Duodenal mucosa (tissue), 2 donors: ENCODE results near the gene ULBP2.
"Not testable (repeated sequence)": the region's sequence is repeated elsewhere in the genome, so short reads cannot be mapped to it uniquely, and the experiment has no call there.

Source experiments
- H3K27ac ChIP-seq: one replicate; pipeline ENCODE4 v1.7.0; 2013; ENCODE audit warnings: low read depth, low read length
- H3K27me3 ChIP-seq, 2 donors: one replicate each; pipeline ENCODE4 v1.7.0; 2013; ENCODE audit warnings: low read length in 2 of 2, control low read depth in 1 of 2; ENCODE audit not compliant: insufficient read depth in 2 of 2, control insufficient read depth in 1 of 2
- H3K36me3 ChIP-seq, 2 donors: one replicate each; pipeline ENCODE4 v1.7.0; 2013; ENCODE audit warnings: low read length in 2 of 2, control low read depth in 1 of 2; ENCODE audit not compliant: insufficient read depth in 2 of 2, control insufficient read depth in 1 of 2
- H3K4me1 ChIP-seq, 2 donors: one replicate each; pipeline ENCODE4 v1.7.0; 2013; ENCODE audit warnings: low read length in 2 of 2, control low read depth in 1 of 2; ENCODE audit not compliant: insufficient read depth in 2 of 2, control insufficient read depth in 1 of 2
- H3K4me3 ChIP-seq, 2 donors: one replicate each; pipeline ENCODE4 v1.7.0; 2013; ENCODE audit warnings: low read length in 2 of 2, low read depth in 1 of 2
- H3K9ac ChIP-seq, 2 donors: one replicate each; pipeline ENCODE4 v1.7.0; 2013; ENCODE audit warnings: low read length in 2 of 2, low read depth in 1 of 2
- H3K9me3 ChIP-seq, 2 donors: one replicate each; pipeline ENCODE4 v1.7.0; 2013; ENCODE audit warnings: low read length in 2 of 2, control low read depth in 1 of 2; ENCODE audit not compliant: control insufficient read depth in 1 of 2

The ULBP2 gene

GRCh38 chr6:149966319-149966718 is 24.5 kb downstream of the ULBP2 start:
- not testable (repeated sequence) for H3K27ac ChIP-seq, H3K36me3 ChIP-seq, H3K9me3 ChIP-seq, H3K9ac ChIP-seq, H3K4me3 ChIP-seq
- H3K4me1 ChIP-seq: peaks cover 7 to 23% of the 10 kb centered on the region in 2 donors
- peaks cover 58 to 63% of the 10 kb centered on the region in 2 donors for H3K27me3 ChIP-seq

- Histone ChIP-seq H3K27me3 (peaks cover 51 to 53% of the 10 kb centered on the region in 2 donors), H3K36me3 (no peaks in the 10 kb centered on the region)
These were observed 25.8 kb downstream of the ULBP2 start for GRCh38 chr6:149967591-149967990.

GRCh38 chr6:149967999-149968398 is 26.2 kb downstream of the ULBP2 start:
- not testable (repeated sequence) for H3K4me3 ChIP-seq, H3K9me3 ChIP-seq, H3K27ac ChIP-seq, H3K9ac ChIP-seq, H3K36me3 ChIP-seq
- peaks cover 47 to 53% of the 10 kb centered on the region in 2 donors for H3K27me3 ChIP-seq
- H3K4me1 ChIP-seq: peaks cover 7 to 22% of the 10 kb centered on the region in 2 donors

More at GRCh38 chr6:149967591-149967990, 25.8 kb downstream of the ULBP2 start:
- Histone ChIP-seq H3K4me1 (peaks cover 7 to 23% of the 10 kb centered on the region in 2 donors), H3K9me3 (no peaks in the 10 kb centered on the region), H3K4me3 (no peak overlapping the region), H3K27ac (no peak overlapping the region), H3K9ac (no peak overlapping the region)

GRCh38 chr6:149968909-149969308 is 27.1 kb downstream of the ULBP2 start:
- Histone ChIP-seq H3K4me1 (peaks cover 7 to 15% of the 10 kb centered on the region in 2 donors), H3K27me3 (peaks cover 45 to 52% of the 10 kb centered on the region in 2 donors)
- not testable (repeated sequence) for H3K36me3 ChIP-seq, H3K9ac ChIP-seq, H3K27ac ChIP-seq, H3K4me3 ChIP-seq, H3K9me3 ChIP-seq

- Histone ChIP-seq H3K9me3 (no peaks in the 10 kb centered on the region), H3K4me3 (no peak overlapping the region), H3K27ac (no peak overlapping the region), H3K9ac (no peak overlapping the region), H3K4me1 (peaks cover 1 to 7% of the 10 kb centered on the region in 2 donors), H3K27me3 (peaks cover 45 to 52% of the 10 kb centered on the region in 2 donors), H3K36me3 (no peaks in the 10 kb centered on the region)
These were observed 27.8 kb downstream of the ULBP2 start for GRCh38 chr6:149969635-149970034.

GRCh38 chr6:149974394-149974793 is 32.6 kb downstream of the ULBP2 start:
- H3K36me3 ChIP-seq, H3K4me3 ChIP-seq, H3K9ac ChIP-seq, H3K4me1 ChIP-seq, H3K27ac ChIP-seq, H3K9me3 ChIP-seq: not testable (repeated sequence)
- H3K27me3 ChIP-seq: peaks cover 27 to 72% of the 10 kb centered on the region in 2 donors

- no peak overlapping the region for H3K9ac ChIP-seq
- peaks cover 24 to 69% of the 10 kb centered on the region in 2 donors for H3K27me3 ChIP-seq
- no peaks in the 10 kb centered on the region for H3K4me1 ChIP-seq
- H3K9me3 ChIP-seq: no peaks in the 10 kb centered on the region
- no peaks in the 10 kb centered on the region for H3K36me3 ChIP-seq
- no peak overlapping the region for H3K27ac ChIP-seq
- H3K4me3 ChIP-seq: no peak overlapping the region
These were observed 33.0 kb downstream of the ULBP2 start for GRCh38 chr6:149974825-149975224.

- H3K36me3 ChIP-seq: no peaks in the 10 kb centered on the region
These were observed 33.6 kb downstream of the ULBP2 start for GRCh38 chr6:149975400-149975799.

GRCh38 chr6:149977221-149977620 is 35.4 kb downstream of the ULBP2 start:
- Histone ChIP-seq H3K9ac (no peak overlapping the region), H3K27me3 (peaks cover 15 to 72% of the 10 kb centered on the region in 2 donors), H3K36me3 (no peaks in the 10 kb centered on the region), H3K4me1 (no peaks in the 10 kb centered on the region), H3K9me3 (no peaks in the 10 kb centered on the region), H3K4me3 (no peak overlapping the region), H3K27ac (no peak overlapping the region)

More at GRCh38 chr6:149975400-149975799, 33.6 kb downstream of the ULBP2 start:
- Histone ChIP-seq H3K4me1 (no peaks in the 10 kb centered on the region), H3K4me3 (no peak overlapping the region), H3K27me3 (peaks cover 19 to 64% of the 10 kb centered on the region in 2 donors), H3K27ac (no peak overlapping the region), H3K9ac (no peak overlapping the region), H3K9me3 (no peaks in the 10 kb centered on the region)

GRCh38 chr6:149978610-149979009 is 36.8 kb downstream of the ULBP2 start:
- no peak overlapping the region for H3K4me3 ChIP-seq
- H3K27ac ChIP-seq: no peak overlapping the region
- H3K27me3 ChIP-seq: peaks cover 19 to 74% of the 10 kb centered on the region in 2 donors
- no peaks in the 10 kb centered on the region for H3K36me3 ChIP-seq
- no peaks in the 10 kb centered on the region for H3K4me1 ChIP-seq
- H3K9ac ChIP-seq: no peak overlapping the region
- H3K9me3 ChIP-seq: no peaks in the 10 kb centered on the region

GRCh38 chr6:149979293-149979692 is 37.5 kb downstream of the ULBP2 start:
- no peaks in the 10 kb centered on the region for H3K9me3 ChIP-seq
- H3K4me1 ChIP-seq: no peaks in the 10 kb centered on the region
- H3K36me3 ChIP-seq: no peaks in the 10 kb centered on the region
- peaks cover 12 to 68% of the 10 kb centered on the region in 2 donors for H3K27me3 ChIP-seq
- H3K27ac ChIP-seq: no peak overlapping the region
- no peak overlapping the region for H3K4me3 ChIP-seq
- no peak overlapping the region for H3K9ac ChIP-seq
